ENCODE data around the gene SESN1.

- TF ChIP-seq KDM5A (IDR thresholded peaks at IDR 0.05) (no peak), SMC3 (IDR thresholded peaks at IDR 0.05) (no peak), CEBPB (IDR thresholded peaks at IDR 0.05) (no peak)
- TF ChIP-seq, protein P1, sequence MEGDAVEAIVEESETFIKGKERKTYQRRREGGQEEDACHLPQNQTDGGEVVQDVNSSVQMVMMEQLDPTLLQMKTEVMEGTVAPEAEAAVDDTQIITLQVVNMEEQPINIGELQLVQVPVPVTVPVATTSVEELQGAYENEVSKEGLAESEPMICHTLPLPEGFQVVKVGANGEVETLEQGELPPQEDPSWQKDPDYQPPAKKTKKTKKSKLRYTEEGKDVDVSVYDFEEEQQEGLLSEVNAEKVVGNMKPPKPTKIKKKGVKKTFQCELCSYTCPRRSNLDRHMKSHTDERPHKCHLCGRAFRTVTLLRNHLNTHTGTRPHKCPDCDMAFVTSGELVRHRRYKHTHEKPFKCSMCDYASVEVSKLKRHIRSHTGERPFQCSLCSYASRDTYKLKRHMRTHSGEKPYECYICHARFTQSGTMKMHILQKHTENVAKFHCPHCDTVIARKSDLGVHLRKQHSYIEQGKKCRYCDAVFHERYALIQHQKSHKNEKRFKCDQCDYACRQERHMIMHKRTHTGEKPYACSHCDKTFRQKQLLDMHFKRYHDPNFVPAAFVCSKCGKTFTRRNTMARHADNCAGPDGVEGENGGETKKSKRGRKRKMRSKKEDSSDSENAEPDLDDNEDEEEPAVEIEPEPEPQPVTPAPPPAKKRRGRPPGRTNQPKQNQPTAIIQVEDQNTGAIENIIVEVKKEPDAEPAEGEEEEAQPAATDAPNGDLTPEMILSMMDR (IDR thresholded peaks at IDR 0.05): no peak
Observed at GRCh38 chr6:109013656-109014305, 80.9 kb downstream of the SESN1 start.
